ENCODE data around the gene TAOK3. TPM values are rescaled to one million over a fixed set of nuclear protein-coding genes. Genes with fewer than 3 reads are reported as not detected.

TAOK3 gene
- total and polyA plus RNA-seq, 2 of the 8 experiments (the other 6 are each of a cell fraction or from before 2014, with no cell fraction given), result 5.2 to 9.3 TPM

DNA sequence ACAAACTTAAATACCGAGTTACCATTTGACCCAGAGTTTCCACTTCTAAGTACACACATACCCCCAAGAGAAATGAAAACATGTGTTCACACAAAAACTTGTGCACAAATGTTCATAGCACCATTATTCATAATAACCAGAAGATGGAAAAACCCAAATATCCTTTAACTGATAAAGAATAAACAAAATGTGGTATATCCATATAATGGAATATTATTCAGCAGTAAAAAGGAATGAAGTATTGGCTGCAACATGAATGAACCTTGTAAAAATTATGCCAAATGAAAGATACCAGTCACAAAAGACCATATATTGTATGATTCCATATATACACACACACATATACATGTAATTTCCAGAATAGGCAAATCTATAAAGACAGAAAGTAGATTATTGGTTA, 116.4 kb downstream of the TAOK3 start:
- no peaks in the 10 kb centered on the region for H4K20me1 ChIP-seq (replicated peaks in 1 of 2; ENCODE audit: control insufficient read depth in 1 of 2, insufficient read depth in 2 of 2, low read length in 2 of 2)
- H3K14ac ChIP-seq (ENCODE audit: insufficient read length), result no peak overlapping the region
- no peak overlapping the region for H3K18ac ChIP-seq (ENCODE audit: extremely low read depth, low read length)
- no peak for TF ChIP-seq SP1 (IDR thresholded peaks at IDR 0.05; ENCODE audit: low read depth, low read length)
- TF ChIP-seq NRF1 (IDR thresholded peaks at IDR 0.05; ENCODE audit: low read depth, low read length), result no peak
- H2BK12ac ChIP-seq (ENCODE audit: low read depth, low read length), result no peak overlapping the region
- H3K9me3 ChIP-seq (ENCODE audit: insufficient read depth in 2 of 2, low read depth in 1 of 2, low read length in 1 of 2), result no peaks in the 10 kb centered on the region
- no peak overlapping the region for H3K9ac ChIP-seq (replicated peaks in 1 of 4; ENCODE audit: extremely low read depth in 1 of 4, low read depth in 3 of 4, low read length in 3 of 4)
- H3K4me1 ChIP-seq (replicated peaks in 1 of 4; ENCODE audit: control insufficient read depth in 3 of 4, insufficient read depth in 4 of 4, low read length in 3 of 4), result no peaks in the 10 kb centered on the region
- 88% methylated on average over 1 of the region's 1 CpG; no CpG with 5 or more reads in 1 of the 2 experiments for WGBS, 2 experiments (ENCODE audit: extremely low coverage in 1 of 2, insufficient coverage in 1 of 2, insufficient read length in 1 of 2, insufficient replicate concordance in 2 of 2, low coverage in 1 of 2, low lambda C conversion rate in 2 of 2, missing lambda C conversion rate in 1 of 2)
- H4K91ac ChIP-seq (replicated peaks; ENCODE audit: insufficient read length, low read length), result no peak overlapping the region
- H3K27me3 ChIP-seq (replicated peaks in 1 of 4; ENCODE audit: control insufficient read depth in 3 of 4, extremely low read depth in 1 of 4, insufficient read depth in 3 of 4, low read length in 3 of 4), result no peaks in the 10 kb centered on the region
- H3K23me2 ChIP-seq (ENCODE audit: low read depth, low read length), result no peaks in the 10 kb centered on the region; the same call in 1 of the 2 replicates
- FAIRE-seq, result no peak
- H3K4me2 ChIP-seq (ENCODE audit: insufficient read depth in 1 of 2, low read depth in 2 of 2, low read length in 2 of 2), result no peak overlapping the region
- H3K56ac ChIP-seq (replicated peaks; ENCODE audit: insufficient read length, low read depth, low read length), result no peak overlapping the region
- no peak overlapping the region for H2BK15ac ChIP-seq (ENCODE audit: low read length)
- POLR2A ChIA-PET (ENCODE audit: partially characterized antibody), result no interaction called here
- no peaks in the 10 kb centered on the region for H3K36me3 ChIP-seq (ENCODE audit: control insufficient read depth in 2 of 4, insufficient read depth in 4 of 4, low read length in 3 of 4)
- no peaks in the 10 kb centered on the region for H3K79me2 ChIP-seq (ENCODE audit: control insufficient read depth in 1 of 2, insufficient read depth in 2 of 2, low read length in 2 of 2)
- H3K4me3 ChIP-seq (ENCODE audit: extremely low read depth in 1 of 4, insufficient read depth in 2 of 4, low read depth in 3 of 4, low read length in 4 of 4), result no peak overlapping the region
- no peak overlapping the region for H4K8ac ChIP-seq (ENCODE audit: extremely low read depth, insufficient read depth, low read length)
- DNase-seq (ENCODE audit: low read depth in 1 of 2, low spot score in 2 of 2), result no peak
- H2BK120ac ChIP-seq (replicated peaks; ENCODE audit: low read depth, low read length), result no peak overlapping the region
- H2BK5ac ChIP-seq (ENCODE audit: low read depth, low read length), result no peak overlapping the region
- H4K5ac ChIP-seq (ENCODE audit: insufficient read length, low read depth, low read length), result no peak overlapping the region
- H2AFZ ChIP-seq (ENCODE audit: low read length), result no peak overlapping the region
- H3K27ac ChIP-seq (ENCODE audit: low read depth, low read length), result no peak overlapping the region
- no peak overlapping the region for H3K23ac ChIP-seq (ENCODE audit: insufficient read length)
- H2AK5ac ChIP-seq (ENCODE audit: low read depth, low read length), result no peak overlapping the region
- no peak overlapping the region for H3K4ac ChIP-seq (replicated peaks; ENCODE audit: insufficient read length, low read depth, low read length)
- no peaks in the 10 kb centered on the region for H3K79me1 ChIP-seq (ENCODE audit: low read depth, low read length)
- H2BK20ac ChIP-seq (ENCODE audit: low read length), result no peak overlapping the region
- CTCF ChIA-PET (ENCODE audit: partially characterized antibody), result no interaction called here
